GM12801 (cell line): ENCODE measurements around the gene SEMA5A.

ENCODE experiments used
- CTCF ChIP-seq: IDR thresholded peaks from one replicate; pipeline ENCODE4 v1.5.1; 2011; ENCODE audit warnings: control low read depth; ENCODE audit not compliant: insufficient read length; ENCODE audit errors: extremely low read depth

Gene SEMA5A

GRCh38 chr5:9425710-9426109, 120.2 kb downstream of the SEMA5A start:
- no peak for TF ChIP-seq CTCF

GRCh38 chr5:9423571-9423970, 122.3 kb downstream of the SEMA5A start:
- no peak for TF ChIP-seq CTCF

GRCh38 chr5:9421884-9422283, 124.0 kb downstream of the SEMA5A start:
- TF ChIP-seq CTCF: no peak

- TF ChIP-seq CTCF: no peak
Measured at GRCh38 chr5:9419794-9420193, 126.1 kb downstream of the SEMA5A start.

GRCh38 chr5:9415566-9415965, 130.3 kb downstream of the SEMA5A start:
- TF ChIP-seq CTCF: no peak

GRCh38 chr5:9415091-9415490, 130.8 kb downstream of the SEMA5A start:
- TF ChIP-seq CTCF: no peak

GRCh38 chr5:9411142-9411541, 134.7 kb downstream of the SEMA5A start:
- no peak for TF ChIP-seq CTCF
